ENCODE data around the gene CADPS2.

Gene CADPS2

GRCh38 chr7:122394512-122394911, 491.7 kb downstream of the CADPS2 start:
- H3K4me3 ChIP-seq (replicated peaks; ENCODE audit: low read depth, low read length) = no peak overlapping the region
- no peak for DNase-seq (ENCODE audit: low read depth)
- TF ChIP-seq CTCF (IDR thresholded peaks at IDR 0.05; ENCODE audit: low read length, missing control alignments) = no peak

- H3K4me3 ChIP-seq (replicated peaks; ENCODE audit: low read depth, low read length) = no peak overlapping the region
- no peak for DNase-seq (ENCODE audit: low read depth)
- no peak for TF ChIP-seq CTCF (IDR thresholded peaks at IDR 0.05; ENCODE audit: low read length, missing control alignments)
Observed at GRCh38 chr7:122384528-122384927, 501.7 kb downstream of the CADPS2 start.

- H3K4me3 ChIP-seq (replicated peaks; ENCODE audit: low read depth, low read length) = no peak overlapping the region
- no peak for TF ChIP-seq CTCF (IDR thresholded peaks at IDR 0.05; ENCODE audit: low read length, missing control alignments)
- no peak for DNase-seq (ENCODE audit: low read depth)
Observed at GRCh38 chr7:122383934-122384333, 502.3 kb downstream of the CADPS2 start.

GRCh38 chr7:122380992-122381391, 505.3 kb downstream of the CADPS2 start:
- no peak overlapping the region for H3K4me3 ChIP-seq (replicated peaks; ENCODE audit: low read depth, low read length)
- no peak for TF ChIP-seq CTCF (IDR thresholded peaks at IDR 0.05; ENCODE audit: low read length, missing control alignments)
- no peak for DNase-seq (ENCODE audit: low read depth)

- no peak overlapping the region for H3K4me3 ChIP-seq (replicated peaks; ENCODE audit: low read depth, low read length)
- no peak for DNase-seq (ENCODE audit: low read depth)
- no peak for TF ChIP-seq CTCF (IDR thresholded peaks at IDR 0.05; ENCODE audit: low read length, missing control alignments)
Observed at GRCh38 chr7:122379491-122379890, 506.8 kb downstream of the CADPS2 start.

GRCh38 chr7:122369756-122370155, 516.5 kb downstream of the CADPS2 start:
- no peak for TF ChIP-seq CTCF (IDR thresholded peaks at IDR 0.05; ENCODE audit: low read length, missing control alignments)
- DNase-seq (ENCODE audit: low read depth) = no peak
- no peak overlapping the region for H3K4me3 ChIP-seq (replicated peaks; ENCODE audit: low read depth, low read length)

- TF ChIP-seq CTCF (IDR thresholded peaks at IDR 0.05; ENCODE audit: low read length, missing control alignments) = no peak
- H3K4me3 ChIP-seq (replicated peaks; ENCODE audit: low read depth, low read length) = no peak overlapping the region
- DNase-seq (ENCODE audit: low read depth) = no peak
Observed at GRCh38 chr7:122364761-122365280, 521.4 kb downstream of the CADPS2 start.

Data from fibroblast of pulmonary artery (primary cell).